ENCODE measurements around the gene MAOB. TPM values are rescaled to one million over a fixed set of nuclear protein-coding genes. Genes with fewer than 3 reads are reported as not detected.

Gene MAOB
- total RNA-seq = 100 to 1,000 TPM in 1 of 4 donors, 10 to 100 TPM in 3; 35.5 to 143 (median 67.9) TPM

DNA sequence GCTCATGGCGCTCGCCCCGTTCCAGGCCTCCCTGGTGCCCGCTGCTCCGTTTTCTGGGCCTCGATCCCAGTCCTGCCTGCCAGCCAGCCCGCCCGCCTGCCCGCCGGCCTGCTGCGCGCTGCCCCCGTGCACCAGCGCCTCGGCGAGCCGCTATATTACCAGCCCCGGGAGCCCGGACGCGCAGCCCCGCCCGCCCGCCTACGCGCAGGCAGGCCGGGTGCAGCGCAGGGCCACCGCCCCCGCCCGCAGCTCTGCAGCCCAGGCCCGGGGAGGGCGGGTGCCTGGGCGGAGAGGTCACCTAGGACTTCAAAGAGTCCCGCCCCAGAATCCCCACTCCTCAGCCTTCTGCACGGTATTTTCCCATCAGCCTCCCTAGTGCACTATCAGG lies at the start of gene MAOB:
Gene MAOB (minus strand): TSS at position 157 of the 388 bp plus-strand sequence. CDS start 151 bp downstream, at position 6.
- TF ChIP-seq, protein P1, sequence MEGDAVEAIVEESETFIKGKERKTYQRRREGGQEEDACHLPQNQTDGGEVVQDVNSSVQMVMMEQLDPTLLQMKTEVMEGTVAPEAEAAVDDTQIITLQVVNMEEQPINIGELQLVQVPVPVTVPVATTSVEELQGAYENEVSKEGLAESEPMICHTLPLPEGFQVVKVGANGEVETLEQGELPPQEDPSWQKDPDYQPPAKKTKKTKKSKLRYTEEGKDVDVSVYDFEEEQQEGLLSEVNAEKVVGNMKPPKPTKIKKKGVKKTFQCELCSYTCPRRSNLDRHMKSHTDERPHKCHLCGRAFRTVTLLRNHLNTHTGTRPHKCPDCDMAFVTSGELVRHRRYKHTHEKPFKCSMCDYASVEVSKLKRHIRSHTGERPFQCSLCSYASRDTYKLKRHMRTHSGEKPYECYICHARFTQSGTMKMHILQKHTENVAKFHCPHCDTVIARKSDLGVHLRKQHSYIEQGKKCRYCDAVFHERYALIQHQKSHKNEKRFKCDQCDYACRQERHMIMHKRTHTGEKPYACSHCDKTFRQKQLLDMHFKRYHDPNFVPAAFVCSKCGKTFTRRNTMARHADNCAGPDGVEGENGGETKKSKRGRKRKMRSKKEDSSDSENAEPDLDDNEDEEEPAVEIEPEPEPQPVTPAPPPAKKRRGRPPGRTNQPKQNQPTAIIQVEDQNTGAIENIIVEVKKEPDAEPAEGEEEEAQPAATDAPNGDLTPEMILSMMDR (IDR thresholded peaks at IDR 0.05; ENCODE audit: low read depth) = no peak

DNA sequence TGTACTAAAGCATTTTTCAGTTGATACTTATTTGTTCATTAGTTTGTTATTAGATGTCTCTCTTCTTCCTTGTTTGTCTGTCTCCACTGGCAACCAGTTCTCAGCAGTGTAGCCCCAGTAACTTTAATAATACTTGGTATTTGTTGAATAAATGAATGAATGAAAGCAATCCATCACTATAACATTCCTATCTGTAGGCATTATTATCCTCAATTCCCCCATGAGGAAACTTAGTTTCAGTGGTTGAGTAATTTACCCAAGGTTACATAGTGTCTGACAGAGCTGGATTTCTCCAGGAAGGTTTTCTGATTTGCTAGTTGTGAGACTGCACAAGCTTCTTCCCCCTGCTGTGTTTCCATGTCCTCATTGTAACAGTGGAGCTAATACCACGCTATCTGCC lies 27.8 kb upstream of the MAOB start:
- TF ChIP-seq, protein P1 (IDR thresholded peaks at IDR 0.05; ENCODE audit: low read depth) = no peak

DNA sequence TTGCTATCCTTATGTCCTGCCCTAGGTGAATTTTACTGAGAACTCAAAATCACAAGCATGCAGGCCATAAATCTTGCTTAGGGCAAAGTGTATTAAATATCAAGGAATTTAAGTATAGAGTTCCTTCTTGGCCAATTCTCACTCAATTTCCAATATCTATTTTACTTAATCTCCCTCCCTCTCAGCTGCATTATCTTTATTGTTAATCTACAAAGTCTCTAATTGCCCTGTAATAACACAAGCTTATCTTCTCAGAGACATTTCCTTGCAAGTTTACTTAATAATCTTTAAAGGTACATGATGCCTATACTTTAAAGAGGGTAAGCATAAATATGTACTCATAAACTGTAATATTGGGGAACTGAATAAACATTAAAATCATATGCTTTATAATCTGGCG lies 26.9 kb upstream of the MAOB start:
- TF ChIP-seq, protein P1 (IDR thresholded peaks at IDR 0.05; ENCODE audit: low read depth) = no peak

DNA sequence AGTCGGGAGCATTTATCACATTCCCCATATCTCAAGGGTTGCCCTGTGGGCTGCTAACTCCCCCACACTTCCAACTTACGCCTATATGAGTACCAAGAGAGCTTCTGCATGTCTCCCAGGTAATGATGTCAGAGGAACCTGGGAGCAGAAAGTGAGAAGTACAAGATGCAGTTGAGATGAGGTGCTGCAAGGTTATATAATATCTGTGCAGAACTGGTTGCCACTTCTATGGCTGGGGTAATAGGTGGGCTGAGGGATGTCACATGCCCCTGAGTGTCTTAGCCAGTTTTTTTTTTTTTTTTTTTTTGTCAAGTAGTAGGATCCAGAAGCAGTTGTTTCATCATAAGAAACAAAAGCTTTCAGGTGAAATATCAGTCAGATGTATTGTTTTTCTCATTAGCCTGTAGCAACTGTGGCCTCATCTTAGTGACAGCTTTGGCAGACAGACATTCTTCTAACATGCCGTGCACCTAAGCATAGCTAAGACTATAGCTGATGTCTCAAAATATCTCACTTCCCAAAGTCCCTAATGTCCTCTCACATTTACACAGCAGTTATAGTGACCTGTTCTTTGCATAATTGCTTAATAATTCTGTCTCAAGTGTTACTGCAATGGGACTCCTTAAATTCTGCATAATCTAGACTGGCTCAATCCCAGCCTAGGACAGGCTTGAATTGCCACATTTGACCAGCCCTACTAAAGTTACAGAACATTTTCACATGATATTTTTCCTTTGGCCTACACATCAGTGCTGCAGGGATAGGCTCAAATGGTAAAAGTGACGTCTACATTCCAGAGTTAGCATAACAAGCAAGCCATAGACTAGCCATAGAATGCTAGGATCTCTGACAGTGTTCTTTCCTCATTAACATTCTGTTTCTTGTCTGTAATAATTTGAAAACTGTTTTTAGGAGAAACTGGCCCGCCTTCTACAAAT lies 17.9 kb upstream of the MAOB start:
- TF ChIP-seq, protein P1 (IDR thresholded peaks at IDR 0.05; ENCODE audit: low read depth) = no peak

DNA sequence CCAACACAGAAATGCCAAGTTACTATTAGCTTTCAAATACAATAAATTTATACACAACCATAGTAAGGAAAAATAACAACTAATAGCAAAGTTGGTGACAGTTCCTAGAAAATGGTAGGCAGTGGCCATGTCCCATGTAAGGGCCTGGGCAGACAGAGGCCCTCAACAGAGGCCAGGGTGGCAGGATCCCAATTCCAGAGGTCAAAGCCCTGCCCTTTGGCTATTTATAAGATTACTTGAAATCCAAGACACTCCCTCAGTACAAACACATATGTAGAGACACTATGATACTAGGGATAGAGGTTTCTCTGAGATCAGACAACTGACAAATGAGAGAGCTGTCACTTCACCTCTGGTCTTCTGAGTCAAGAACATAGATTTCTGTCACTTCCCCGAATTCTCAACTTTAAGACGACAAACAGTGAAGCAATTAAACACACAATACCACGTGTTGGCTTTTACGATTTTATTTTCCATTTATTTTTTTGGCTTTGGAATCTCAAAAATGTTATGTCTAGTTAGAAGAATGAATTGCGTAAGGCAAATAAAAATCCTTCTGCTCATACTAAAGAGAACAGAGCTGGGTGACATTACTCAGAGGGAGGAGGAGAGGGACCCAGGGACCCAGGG lies 16.3 kb upstream of the MAOB start:
- TF ChIP-seq, protein P1 (IDR thresholded peaks at IDR 0.05; ENCODE audit: low read depth) = no peak

DNA sequence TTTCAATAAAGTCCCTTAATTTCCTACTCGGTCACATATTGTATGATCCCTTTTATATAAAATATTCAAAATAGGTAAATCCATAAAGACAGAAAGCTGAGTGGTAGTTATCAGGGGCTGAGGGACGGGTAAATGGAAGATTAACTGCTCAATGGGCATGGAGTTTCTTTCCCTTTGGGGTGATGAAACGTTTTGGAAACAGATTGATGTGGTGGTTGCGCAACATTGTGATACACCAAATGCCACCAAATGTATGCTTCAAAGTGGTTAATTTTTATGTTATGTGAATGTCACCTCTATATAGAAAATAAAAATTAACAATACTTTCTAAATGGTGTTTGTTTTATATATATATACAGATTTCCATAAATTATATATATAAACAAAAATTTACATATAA lies 15.0 kb upstream of the MAOB start:
- TF ChIP-seq, protein P1 (IDR thresholded peaks at IDR 0.05; ENCODE audit: low read depth) = no peak

DNA sequence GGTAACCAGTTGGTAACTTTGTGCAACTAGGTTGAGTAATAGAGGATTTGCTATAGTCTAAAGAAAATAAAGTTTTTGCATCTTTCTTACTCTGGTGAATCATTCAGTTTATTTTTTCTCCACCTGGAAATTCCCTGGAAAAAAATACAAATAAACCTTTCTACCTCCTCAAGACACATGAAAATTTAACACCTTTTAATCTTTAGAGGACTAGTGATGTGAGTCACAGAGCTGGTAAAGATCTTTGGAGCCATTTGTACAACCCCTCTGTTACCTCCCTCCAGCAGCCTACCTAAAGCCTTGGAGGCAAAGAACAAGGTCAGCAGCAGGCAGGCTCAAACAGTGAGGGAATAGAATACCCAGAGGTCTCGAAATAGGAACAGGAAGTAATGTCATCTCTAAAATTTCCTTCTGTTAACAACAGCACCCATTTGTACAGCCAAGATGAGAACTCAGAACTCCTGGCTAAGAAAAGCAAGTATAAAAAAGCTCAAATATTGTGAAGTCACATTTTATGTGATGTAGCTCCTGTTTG lies 10.2 kb upstream of the MAOB start:
- TF ChIP-seq, protein P1 (IDR thresholded peaks at IDR 0.05; ENCODE audit: low read depth) = no peak
